PC-3 (cell line): ENCODE measurements around the gene KRTAP29-1. TPM values are rescaled to one million over a fixed set of nuclear protein-coding genes. Genes with fewer than 3 reads are reported as not detected.

Source experiments
- ATAC-seq: fragments of 200-7000 bp; cut with Tn5 transposase; 2 replicates; pipeline ENCODE4 v1.9.1; 2020; ENCODE audit warnings: mild to moderate bottlenecking, moderate library complexity
- BruUV-seq: library from RNA; stranded (reverse); fragments of 400-500 nt; replicated peaks from 2 replicates; lab custom pipeline; 2021; lab: Mats Ljungman, UMichigan
- CTCF ChIA-PET: fragments of 300-600 bp; sonication (Branson Sonifier 250); formaldehyde crosslinking; loops from one replicate; lab custom pipeline; 2022; ENCODE audit warnings: antibody characterized with exemption; lab: Charles Lee
- POLR2A ChIA-PET: fragments of 300-600 bp; sonication (Branson Sonifier 250); formaldehyde crosslinking; loops from one replicate; lab custom pipeline; 2022; ENCODE audit warnings: antibody characterized with exemption; ENCODE audit not compliant: unreplicated experiment; lab: Charles Lee
- DNase-seq: peaks from one replicate; pipeline ENCODE4 v3.0.0-alpha.2; 2015
- H2AFZ ChIP-seq: fragments of 300-600 bp; sonication (generic); 2 replicates; pipeline ENCODE4 v1.6.0; 2016; ENCODE audit warnings: antibody characterized with exemption, low read length
- H3F3A ChIP-seq: fragments of 300-600 bp; sonication (generic); one replicate; pipeline ENCODE4 v1.6.0; 2017; ENCODE audit warnings: antibody characterized with exemption, low read length, control low read depth, mild to moderate bottlenecking; ENCODE audit not compliant: unreplicated experiment
- H3K27ac ChIP-seq: fragments of 300-600 bp; sonication (generic); 2 replicates; pipeline ENCODE4 v1.5.1; 2016; ENCODE audit warnings: mild to moderate bottlenecking, low read length
- H3K27me3 ChIP-seq: fragments of 300-600 bp; sonication (generic); 2 replicates; pipeline ENCODE4 v1.6.1; 2016; ENCODE audit warnings: low read length, mixed read lengths
- H3K36me3 ChIP-seq: fragments of 300-600 bp; sonication (generic); 2 replicates; pipeline ENCODE4 v1.6.1; 2016; ENCODE audit warnings: low read depth, mixed run types, low read length, mixed read lengths
- H3K4me1 ChIP-seq: fragments of 300-600 bp; sonication (generic); 2 replicates; pipeline ENCODE4 v1.5.1; 2016; ENCODE audit warnings: low read length; ENCODE audit not compliant: insufficient read depth
- H3K4me2 ChIP-seq: fragments of 300-600 bp; sonication (generic); 2 replicates; pipeline ENCODE4 v1.6.0; 2016; ENCODE audit warnings: low read length
- H3K4me3 ChIP-seq: fragments of 300-600 bp; sonication (generic); 2 replicates; pipeline ENCODE4 v1.5.1; 2016; ENCODE audit warnings: mild to moderate bottlenecking, low read length, mixed read lengths
- H3K79me2 ChIP-seq: fragments of 300-600 bp; sonication (generic); 2 replicates; pipeline ENCODE4 v1.6.1; 2017; ENCODE audit warnings: low read length, mixed read lengths
- H3K9ac ChIP-seq: fragments of 300-600 bp; sonication (generic); 2 replicates; pipeline ENCODE4 v1.6.0; 2016; ENCODE audit warnings: mild to moderate bottlenecking, low read length
- H3K9me2 ChIP-seq: fragments of 300-600 bp; sonication (generic); replicated peaks from 2 replicates; pipeline ENCODE4 v1.6.1; 2016; ENCODE audit warnings: mixed run types, low read length, mixed read lengths
- H3K9me3 ChIP-seq: fragments of 300-600 bp; sonication (generic); 2 replicates; pipeline ENCODE4 v1.6.1; 2016; ENCODE audit warnings: low read length, mixed read lengths
- H4K20me1 ChIP-seq: fragments of 300-600 bp; sonication (generic); 2 replicates; pipeline ENCODE4 v1.6.1; 2016; ENCODE audit warnings: low read length, mixed read lengths
- EZH2 ChIP-seq: fragments of 300-600 bp; sonication (generic); IDR thresholded peaks from one replicate; pipeline ENCODE4 v1.6.1; 2017; ENCODE audit warnings: antibody characterized with exemption, mild to moderate bottlenecking, low read length; ENCODE audit not compliant: unreplicated experiment
- EZH2phosphoT487 ChIP-seq: fragments of 300-600 bp; sonication (generic); IDR thresholded peaks from 2 replicates; pipeline ENCODE4 v1.6.1; 2018; ENCODE audit warnings: mild to moderate bottlenecking, antibody characterized with exemption, low read length, borderline replicate concordance
- intact Hi-C: fragments of 100-400 bp; cut with micrococcal nuclease; formaldehyde crosslinking; loops from 2 replicates; pipeline ENCODE4 v1.9.0; 2023
- total RNA-seq: library from RNA; depleted of rRNA; stranded (reverse); fragments of >200 nt; gene quantifications from 2 replicates; pipeline ENCODE4 v1.2.3, GENCODE V29; 2014
- TF ChIP-seq, protein P1 (sequence below): fragments of 300-600 bp; sonication (generic); conservative IDR thresholded peaks from 2 replicates; pipeline ENCODE4 v1.5.1; 2017; ENCODE audit warnings: antibody characterized with exemption, low read depth, mild to moderate bottlenecking, low read length

The KRTAP29-1 gene
- total RNA-seq, 1 experiment from 2014 or later: not detected

DNA sequence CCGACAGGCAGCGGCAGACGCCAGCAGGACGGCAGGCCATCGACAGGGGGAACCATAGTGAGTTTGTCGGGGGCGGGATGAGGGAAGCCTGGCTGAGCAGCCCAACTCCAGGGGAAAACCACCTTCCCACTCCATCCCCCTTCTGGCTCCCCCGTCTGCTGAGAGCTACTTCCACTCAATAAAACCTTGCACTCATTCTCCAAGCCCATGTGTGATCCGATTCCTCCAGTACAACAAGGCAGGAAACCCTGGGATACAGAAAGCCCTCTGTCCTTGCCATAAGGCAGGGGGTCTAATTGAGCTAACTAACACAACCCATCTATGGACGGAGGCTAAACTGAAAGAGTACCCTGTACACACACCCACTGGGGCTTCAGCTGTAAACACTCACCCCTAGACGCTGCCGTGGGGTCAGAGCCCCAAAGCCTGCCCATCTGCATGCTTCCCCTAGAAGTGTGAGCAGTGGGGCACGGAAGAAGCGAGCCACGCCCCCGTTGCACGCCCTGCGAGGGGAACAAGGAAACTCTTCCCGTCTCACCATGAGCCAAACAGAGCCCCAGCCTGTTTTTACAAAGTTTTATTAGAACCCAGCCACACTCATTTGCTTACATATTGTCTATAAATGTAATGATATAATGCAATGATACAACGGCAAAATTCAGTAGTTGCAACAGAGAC, 4.1 kb downstream of the KRTAP29-1 start:
- Histone ChIP-seq H3K79me2 (no peaks in the 10 kb centered on the region), H3K4me3 (no peak overlapping the region), H3K36me3 (no peaks in the 10 kb centered on the region), H3K27me3 (no peaks in the 10 kb centered on the region), H3K27ac (no peak overlapping the region), H3K4me1 (no peaks in the 10 kb centered on the region), H4K20me1 (no peaks in the 10 kb centered on the region), H3K9me2 (no peaks in the 10 kb centered on the region), H2AFZ (no peak overlapping the region), H3K9me3 (no peaks in the 10 kb centered on the region), H3F3A (no peaks in the 10 kb centered on the region), H3K4me2 (no peak overlapping the region), H3K9ac (no peak overlapping the region)
- POLR2A ChIA-PET: no interaction called here
- intact Hi-C loops: no loop called here
- no TSS peak for BruUV-seq
- CTCF ChIA-PET: no interaction called here
- no peak for ATAC-seq
- DNase-seq: no peak
- TF ChIP-seq EZH2: no peak
- no peak for TF ChIP-seq EZH2phosphoT487
- TF ChIP-seq, protein P1, sequence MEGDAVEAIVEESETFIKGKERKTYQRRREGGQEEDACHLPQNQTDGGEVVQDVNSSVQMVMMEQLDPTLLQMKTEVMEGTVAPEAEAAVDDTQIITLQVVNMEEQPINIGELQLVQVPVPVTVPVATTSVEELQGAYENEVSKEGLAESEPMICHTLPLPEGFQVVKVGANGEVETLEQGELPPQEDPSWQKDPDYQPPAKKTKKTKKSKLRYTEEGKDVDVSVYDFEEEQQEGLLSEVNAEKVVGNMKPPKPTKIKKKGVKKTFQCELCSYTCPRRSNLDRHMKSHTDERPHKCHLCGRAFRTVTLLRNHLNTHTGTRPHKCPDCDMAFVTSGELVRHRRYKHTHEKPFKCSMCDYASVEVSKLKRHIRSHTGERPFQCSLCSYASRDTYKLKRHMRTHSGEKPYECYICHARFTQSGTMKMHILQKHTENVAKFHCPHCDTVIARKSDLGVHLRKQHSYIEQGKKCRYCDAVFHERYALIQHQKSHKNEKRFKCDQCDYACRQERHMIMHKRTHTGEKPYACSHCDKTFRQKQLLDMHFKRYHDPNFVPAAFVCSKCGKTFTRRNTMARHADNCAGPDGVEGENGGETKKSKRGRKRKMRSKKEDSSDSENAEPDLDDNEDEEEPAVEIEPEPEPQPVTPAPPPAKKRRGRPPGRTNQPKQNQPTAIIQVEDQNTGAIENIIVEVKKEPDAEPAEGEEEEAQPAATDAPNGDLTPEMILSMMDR: no peak

DNA sequence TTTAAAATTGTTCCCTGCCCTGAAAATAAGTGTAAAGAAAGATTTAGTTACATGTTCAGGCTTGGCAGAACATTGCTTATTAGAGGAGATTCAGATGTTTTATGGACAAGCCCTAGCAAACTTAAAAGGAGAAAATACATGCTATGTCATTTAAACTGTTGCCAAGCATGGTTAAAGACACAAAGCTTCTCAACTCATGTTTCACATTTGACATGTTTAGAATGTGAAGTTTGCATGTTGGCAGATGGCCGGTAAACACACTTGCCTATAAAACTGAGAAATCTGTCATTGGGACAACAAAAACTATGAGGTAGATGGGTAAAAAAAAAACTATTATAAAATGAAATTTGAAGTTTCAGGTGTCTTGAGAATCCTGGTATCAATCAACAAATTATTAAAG, 5.8 kb downstream of the KRTAP29-1 start:
- Histone ChIP-seq H3K79me2 (no peaks in the 10 kb centered on the region), H3F3A (no peaks in the 10 kb centered on the region), H3K4me3 (no peak overlapping the region), H3K9ac (no peak overlapping the region), H3K36me3 (no peaks in the 10 kb centered on the region), H3K4me2 (no peak overlapping the region), H3K27me3 (no peaks in the 10 kb centered on the region), H3K9me2 (no peaks in the 10 kb centered on the region), H2AFZ (no peak overlapping the region), H3K9me3 (no peaks in the 10 kb centered on the region), H3K4me1 (no peaks in the 10 kb centered on the region), H3K27ac (no peak overlapping the region), H4K20me1 (no peaks in the 10 kb centered on the region)
- TF ChIP-seq, protein P1: no peak
- no peak for TF ChIP-seq EZH2phosphoT487
- TF ChIP-seq EZH2: no peak
- DNase-seq (no peak), ATAC-seq (no peak)
- ChIA-PET CTCF (no interaction called here), POLR2A (no interaction called here)
- intact Hi-C loops: no loop called here
- BruUV-seq: no TSS peak

GRCh38 chr17:41294016-41294415, 8.6 kb downstream of the KRTAP29-1 start:
- ChIA-PET CTCF (no interaction called here), POLR2A (no interaction called here)
- Histone ChIP-seq H3K36me3 (no peaks in the 10 kb centered on the region), H3K27ac (no peak overlapping the region), H3K9me3 (no peaks in the 10 kb centered on the region), H2AFZ (no peak overlapping the region), H3F3A (no peaks in the 10 kb centered on the region), H3K27me3 (no peaks in the 10 kb centered on the region), H4K20me1 (no peaks in the 10 kb centered on the region), H3K9ac (no peak overlapping the region), H3K4me3 (no peak overlapping the region), H3K4me2 (no peak overlapping the region), H3K4me1 (no peaks in the 10 kb centered on the region), H3K9me2 (no peaks in the 10 kb centered on the region), H3K79me2 (no peaks in the 10 kb centered on the region)
- TF ChIP-seq, protein P1: no peak
- TF ChIP-seq EZH2phosphoT487 (no peak), EZH2 (no peak)
- intact Hi-C loops: no loop called here
- ATAC-seq (no peak), DNase-seq (no peak)
- BruUV-seq: no TSS peak
